ENCODE results near the gene TTBK2. TPM values are rescaled to one million over a fixed set of nuclear protein-coding genes. Genes with fewer than 3 reads are reported as not detected.

TTBK2 gene
- total RNA-seq, 2 experiments from 2014 or later: 17.5 to 20.1 TPM

DNA sequence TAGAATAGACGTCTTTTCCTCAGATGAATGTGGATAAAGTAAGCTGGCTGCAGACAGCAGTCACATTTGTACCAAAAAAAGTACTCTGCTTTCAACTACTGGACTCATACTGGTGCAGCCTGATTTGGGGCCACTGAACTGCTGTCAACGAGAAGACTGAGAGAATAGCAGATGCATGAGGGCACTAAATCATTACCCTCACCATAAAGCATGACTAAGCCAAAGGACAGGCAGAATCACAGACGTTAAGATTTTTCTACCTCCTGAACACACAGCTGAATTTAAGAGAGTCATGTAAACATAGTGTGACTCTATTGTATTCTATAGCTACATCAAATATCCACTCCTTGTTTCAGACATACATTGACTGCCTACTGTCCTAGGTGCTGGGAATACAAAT, 115.8 kb downstream of the TTBK2 start:
- H3K27ac Mint-ChIP-seq: no peak overlapping the region
- Histone ChIP-seq H3K4me1 (ENCODE audit: insufficient read depth, low read length) (no peaks in the 10 kb centered on the region), H3K4me3 (ENCODE audit: low read length) (no peak overlapping the region), H3K27me3 (ENCODE audit: control insufficient read depth in 1 of 2, insufficient read depth in 2 of 2, low read length in 2 of 2) (no peaks in the 10 kb centered on the region), H3K36me3 (ENCODE audit: insufficient read depth, low read length) (peaks cover 24% of the 10 kb centered on the region), H3K9me3 (ENCODE audit: control insufficient read depth in 1 of 2, insufficient read depth in 1 of 2, low read length in 2 of 2) (no peaks in the 10 kb centered on the region), H3K27ac (ENCODE audit: low read depth in 1 of 2, low read length in 2 of 2) (no peak overlapping the region)
- peaks cover 62% of the 10 kb centered on the region for H3K36me3 Mint-ChIP-seq (ENCODE audit: low read depth)
- intact Hi-C loops (cut with DNase I, micrococcal nuclease): no loop called here
- H3K9me3 Mint-ChIP-seq: no peaks in the 10 kb centered on the region
- DNase-seq (no peak), ATAC-seq (ENCODE audit: poor library complexity) (no peak)
- TF ChIP-seq, protein P1, sequence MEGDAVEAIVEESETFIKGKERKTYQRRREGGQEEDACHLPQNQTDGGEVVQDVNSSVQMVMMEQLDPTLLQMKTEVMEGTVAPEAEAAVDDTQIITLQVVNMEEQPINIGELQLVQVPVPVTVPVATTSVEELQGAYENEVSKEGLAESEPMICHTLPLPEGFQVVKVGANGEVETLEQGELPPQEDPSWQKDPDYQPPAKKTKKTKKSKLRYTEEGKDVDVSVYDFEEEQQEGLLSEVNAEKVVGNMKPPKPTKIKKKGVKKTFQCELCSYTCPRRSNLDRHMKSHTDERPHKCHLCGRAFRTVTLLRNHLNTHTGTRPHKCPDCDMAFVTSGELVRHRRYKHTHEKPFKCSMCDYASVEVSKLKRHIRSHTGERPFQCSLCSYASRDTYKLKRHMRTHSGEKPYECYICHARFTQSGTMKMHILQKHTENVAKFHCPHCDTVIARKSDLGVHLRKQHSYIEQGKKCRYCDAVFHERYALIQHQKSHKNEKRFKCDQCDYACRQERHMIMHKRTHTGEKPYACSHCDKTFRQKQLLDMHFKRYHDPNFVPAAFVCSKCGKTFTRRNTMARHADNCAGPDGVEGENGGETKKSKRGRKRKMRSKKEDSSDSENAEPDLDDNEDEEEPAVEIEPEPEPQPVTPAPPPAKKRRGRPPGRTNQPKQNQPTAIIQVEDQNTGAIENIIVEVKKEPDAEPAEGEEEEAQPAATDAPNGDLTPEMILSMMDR (IDR thresholded peaks at IDR 0.05): no peak
- CTCF ChIA-PET: no interaction called here
- POLR2A ChIA-PET: no interaction called here
- no peaks in the 10 kb centered on the region for H3K27me3 Mint-ChIP-seq
- no peaks in the 10 kb centered on the region for H3K4me1 Mint-ChIP-seq (ENCODE audit: low read depth)
- H3K4me3 Mint-ChIP-seq: no peak overlapping the region

DNA sequence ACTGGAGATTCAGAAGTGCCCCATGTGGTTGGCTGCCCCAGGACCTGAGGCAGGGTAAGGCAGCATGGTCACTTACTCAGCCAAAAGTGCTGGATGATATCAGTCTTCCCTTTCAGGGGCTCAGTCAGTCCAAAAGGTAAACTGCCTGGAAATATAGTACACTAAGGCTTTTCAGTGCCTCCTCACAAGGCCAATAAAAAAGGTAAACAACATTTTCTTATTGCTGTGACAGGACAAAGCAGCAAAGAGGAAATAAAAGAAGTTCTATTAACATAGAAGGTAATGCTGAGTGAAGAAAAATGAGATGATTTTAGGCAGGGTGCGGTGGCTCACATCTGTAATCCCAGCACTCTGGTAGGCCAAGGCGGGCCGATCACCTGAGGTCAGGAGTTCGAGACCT, 117.1 kb downstream of the TTBK2 start:
- TF ChIP-seq, protein P1 (IDR thresholded peaks at IDR 0.05): no peak
- DNase-seq (no peak), ATAC-seq (ENCODE audit: poor library complexity) (no peak)
- H3K27me3 Mint-ChIP-seq: no peaks in the 10 kb centered on the region
- H3K36me3 Mint-ChIP-seq (ENCODE audit: low read depth): peaks cover 65% of the 10 kb centered on the region
- H3K36me3 ChIP-seq (ENCODE audit: insufficient read depth, low read length): peaks cover 24% of the 10 kb centered on the region
- intact Hi-C loops (cut with DNase I, micrococcal nuclease): no loop called here
- no peak overlapping the region for H3K4me3 Mint-ChIP-seq
- H3K4me1 Mint-ChIP-seq (ENCODE audit: low read depth): no peaks in the 10 kb centered on the region
- H3K27ac Mint-ChIP-seq: no peak overlapping the region
- H3K9me3 Mint-ChIP-seq: no peaks in the 10 kb centered on the region
- no peaks in the 10 kb centered on the region for H3K4me1 ChIP-seq (ENCODE audit: insufficient read depth, low read length)
- no peaks in the 10 kb centered on the region for H3K27me3 ChIP-seq (ENCODE audit: control insufficient read depth in 1 of 2, insufficient read depth in 2 of 2, low read length in 2 of 2)
- H3K9me3 ChIP-seq (ENCODE audit: control insufficient read depth in 1 of 2, insufficient read depth in 1 of 2, low read length in 2 of 2): no peaks in the 10 kb centered on the region
- H3K4me3 ChIP-seq (ENCODE audit: low read length): no peak overlapping the region
- ChIA-PET CTCF (no interaction called here), POLR2A (no interaction called here)
- no peak overlapping the region for H3K27ac ChIP-seq (ENCODE audit: low read depth in 1 of 2, low read length in 2 of 2)

DNA sequence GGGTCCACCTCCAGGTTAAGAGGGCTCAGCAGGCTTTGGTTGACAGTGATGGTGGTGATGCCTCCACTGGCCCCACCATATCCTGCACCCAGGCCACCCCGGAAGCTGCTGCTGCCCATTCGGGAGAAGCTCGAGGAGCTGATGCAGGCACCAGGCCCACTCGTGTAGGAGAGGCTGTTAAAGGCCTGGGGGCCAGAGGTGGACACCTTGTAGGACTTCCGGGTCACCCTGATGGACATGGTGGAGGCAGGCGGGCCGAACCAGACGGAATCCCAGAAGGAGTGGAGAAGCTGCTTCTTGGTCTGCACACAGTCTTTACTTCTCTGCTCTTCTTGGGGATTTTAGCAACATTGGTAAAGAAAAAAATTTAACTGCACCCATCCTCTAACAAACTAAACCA, 118.4 kb downstream of the TTBK2 start:
- no peak overlapping the region for H3K4me3 ChIP-seq (ENCODE audit: low read length)
- Mint-ChIP-seq H3K4me1 (ENCODE audit: low read depth) (no peaks in the 10 kb centered on the region), H3K36me3 (ENCODE audit: low read depth) (peaks cover 63% of the 10 kb centered on the region), H3K27ac (no peak overlapping the region), H3K27me3 (no peaks in the 10 kb centered on the region), H3K9me3 (no peaks in the 10 kb centered on the region), H3K4me3 (no peak overlapping the region)
- H3K27me3 ChIP-seq (ENCODE audit: control insufficient read depth in 1 of 2, insufficient read depth in 2 of 2, low read length in 2 of 2): no peaks in the 10 kb centered on the region
- POLR2A ChIA-PET: no interaction called here
- H3K9me3 ChIP-seq (ENCODE audit: control insufficient read depth in 1 of 2, insufficient read depth in 1 of 2, low read length in 2 of 2): no peaks in the 10 kb centered on the region
- DNase-seq: peak in 1 of 14 experiments; percentile 6
- intact Hi-C loops (cut with DNase I, micrococcal nuclease): no loop called here
- CTCF ChIA-PET: no interaction called here
- no peaks in the 10 kb centered on the region for H3K4me1 ChIP-seq (ENCODE audit: insufficient read depth, low read length)
- TF ChIP-seq, protein P1 (IDR thresholded peaks at IDR 0.05): no peak
- ATAC-seq (ENCODE audit: poor library complexity): no peak
- H3K36me3 ChIP-seq (ENCODE audit: insufficient read depth, low read length): peaks cover 24% of the 10 kb centered on the region
- H3K27ac ChIP-seq (ENCODE audit: low read depth in 1 of 2, low read length in 2 of 2): no peak overlapping the region

Measured in CD4-positive, alpha-beta T cell (primary cell).